ENCODE results near the gene PNRC2. TPM values are rescaled to one million over a fixed set of nuclear protein-coding genes. Genes with fewer than 3 reads are reported as not detected.

Gene PNRC2
- total RNA-seq, 4 donors from 2014 or later, result 136 to 246 (median 207) TPM

DNA sequence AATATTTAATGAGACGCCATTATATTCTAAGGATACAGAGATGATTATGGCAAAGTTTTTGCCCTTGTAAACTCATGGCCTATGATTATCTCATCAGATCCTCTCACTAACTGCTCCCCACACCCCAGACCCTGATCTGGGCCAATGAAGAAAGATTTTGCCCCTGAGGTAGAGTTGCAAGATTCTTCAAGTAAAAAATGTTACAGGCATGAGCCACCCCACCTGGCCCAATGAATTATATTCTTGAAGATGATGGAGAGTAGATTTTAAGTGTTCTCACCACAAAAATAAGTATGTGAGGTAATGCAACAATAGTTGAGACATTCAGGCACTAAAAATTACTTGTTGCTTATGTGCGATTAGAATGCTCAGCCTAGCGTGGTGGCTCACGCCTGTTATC, 44.7 kb upstream of the PNRC2 start:
- no peak for TF ChIP-seq POLR2AphosphoS5 (IDR thresholded peaks at IDR 0.05)
- TF ChIP-seq, protein P1, sequence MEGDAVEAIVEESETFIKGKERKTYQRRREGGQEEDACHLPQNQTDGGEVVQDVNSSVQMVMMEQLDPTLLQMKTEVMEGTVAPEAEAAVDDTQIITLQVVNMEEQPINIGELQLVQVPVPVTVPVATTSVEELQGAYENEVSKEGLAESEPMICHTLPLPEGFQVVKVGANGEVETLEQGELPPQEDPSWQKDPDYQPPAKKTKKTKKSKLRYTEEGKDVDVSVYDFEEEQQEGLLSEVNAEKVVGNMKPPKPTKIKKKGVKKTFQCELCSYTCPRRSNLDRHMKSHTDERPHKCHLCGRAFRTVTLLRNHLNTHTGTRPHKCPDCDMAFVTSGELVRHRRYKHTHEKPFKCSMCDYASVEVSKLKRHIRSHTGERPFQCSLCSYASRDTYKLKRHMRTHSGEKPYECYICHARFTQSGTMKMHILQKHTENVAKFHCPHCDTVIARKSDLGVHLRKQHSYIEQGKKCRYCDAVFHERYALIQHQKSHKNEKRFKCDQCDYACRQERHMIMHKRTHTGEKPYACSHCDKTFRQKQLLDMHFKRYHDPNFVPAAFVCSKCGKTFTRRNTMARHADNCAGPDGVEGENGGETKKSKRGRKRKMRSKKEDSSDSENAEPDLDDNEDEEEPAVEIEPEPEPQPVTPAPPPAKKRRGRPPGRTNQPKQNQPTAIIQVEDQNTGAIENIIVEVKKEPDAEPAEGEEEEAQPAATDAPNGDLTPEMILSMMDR (IDR thresholded peaks at IDR 0.05), result no peak
- TF ChIP-seq POLR2A (IDR thresholded peaks at IDR 0.05), result no peak
- TF ChIP-seq EP300 (IDR thresholded peaks at IDR 0.05), result no peak
- Histone ChIP-seq H3K4me3 (no peak overlapping the region), H3K4me1 (peaks cover 0 to 11% (median 4%) of the 10 kb centered on the region in 3 donors), H3K27ac (no peak overlapping the region), H3K9me3 (no peaks in the 10 kb centered on the region), H3K27me3 (peaks cover 12% of the 10 kb centered on the region), H3K36me3 (no peaks in the 10 kb centered on the region)
- ATAC-seq, result no peak
- 89 to 100% methylated on average over 2 to 4 of the region's 4 CpGs for WGBS, 2 donors (ENCODE audit: low coverage in 1 of 2)

- no peak for ATAC-seq
- no peak overlapping the region for H3K27ac ChIP-seq
- H3K27me3 ChIP-seq, result peaks cover 12% of the 10 kb centered on the region
- no peak overlapping the region for H3K4me3 ChIP-seq
- H3K9me3 ChIP-seq, result no peaks in the 10 kb centered on the region
- peaks cover 0 to 16% (median 7%) of the 10 kb centered on the region in 3 donors for H3K4me1 ChIP-seq
- H3K36me3 ChIP-seq, result no peaks in the 10 kb centered on the region
- no peak for TF ChIP-seq EP300 (IDR thresholded peaks at IDR 0.05)
- TF ChIP-seq, protein P1 (IDR thresholded peaks at IDR 0.05), result no peak
- TF ChIP-seq POLR2AphosphoS5 (IDR thresholded peaks at IDR 0.05), result no peak
- WGBS, 2 donors (ENCODE audit: low coverage in 1 of 2), result 95 to 100% methylated on average over 1 to 5 of the region's 5 CpGs
Observed at GRCh38 chr1:23915466-23915865, 44.2 kb upstream of the PNRC2 start.

DNA sequence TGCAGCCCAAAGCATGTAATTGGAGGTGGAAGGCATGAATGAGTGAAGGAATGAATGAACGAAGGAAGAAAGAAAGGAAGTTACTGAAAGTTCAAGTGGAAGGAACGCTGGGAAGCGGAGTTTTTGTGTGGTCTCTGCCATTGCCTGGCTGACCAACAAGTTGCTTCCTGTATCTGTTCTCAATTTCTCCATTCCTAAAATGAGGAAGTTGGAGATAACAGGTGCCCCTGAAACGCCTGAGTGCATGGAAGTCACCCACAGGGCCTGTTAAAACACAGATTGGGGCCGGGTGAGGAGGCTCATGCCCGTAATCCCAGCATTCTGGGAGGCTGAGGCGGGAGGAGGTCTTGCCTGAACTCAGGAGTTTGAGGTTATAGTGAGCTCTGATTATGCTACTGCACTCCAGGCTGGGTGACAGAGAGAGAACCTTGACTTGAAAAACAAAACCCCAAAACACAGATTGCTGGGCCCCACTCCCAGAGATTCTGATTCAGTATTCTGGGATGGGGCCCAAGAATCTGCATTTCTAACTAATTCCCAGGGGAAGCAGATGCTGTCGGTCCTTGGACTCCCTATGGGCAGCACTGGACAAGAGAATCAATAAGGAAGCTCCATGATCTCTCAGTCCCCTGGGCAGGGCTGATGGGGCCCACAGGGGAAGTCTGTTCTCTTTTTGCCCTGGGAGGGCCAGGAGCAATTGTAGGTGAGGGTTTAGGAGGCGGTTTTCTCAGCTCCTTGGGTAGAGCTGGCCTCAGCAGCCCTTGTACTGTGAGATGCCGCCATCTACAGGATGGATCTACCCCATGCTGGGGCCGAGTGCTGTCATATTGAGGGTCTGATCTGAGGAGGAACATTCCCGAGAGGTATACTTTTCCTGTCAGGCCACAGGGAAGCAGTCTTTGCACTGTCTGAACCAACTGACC, 43.2 kb upstream of the PNRC2 start:
- peak; percentile 77 for ATAC-seq
- TF ChIP-seq EP300 (IDR thresholded peaks at IDR 0.05) (no peak), POLR2AphosphoS5 (IDR thresholded peaks at IDR 0.05) (no peak)
- TF ChIP-seq, protein P1 (IDR thresholded peaks at IDR 0.05), result peak in 3 of 4 experiments; percentile 40 to 69 (median 48)
- WGBS, 2 donors (ENCODE audit: low coverage in 1 of 2), result 51 to 58% methylated on average over 8 of the region's 12 CpGs
- Histone ChIP-seq H3K36me3 (no peaks in the 10 kb centered on the region), H3K4me1 (peaks cover 0 to 26% (median 7%) of the 10 kb centered on the region in 3 donors), H3K9me3 (no peaks in the 10 kb centered on the region), H3K27ac (no peak overlapping the region), H3K4me3 (no peak overlapping the region), H3K27me3 (peaks cover 3% of the 10 kb centered on the region)

- TF ChIP-seq POLR2A (IDR thresholded peaks at IDR 0.05) (no peak), POLR2AphosphoS5 (IDR thresholded peaks at IDR 0.05) (no peak), EP300 (IDR thresholded peaks at IDR 0.05) (no peak)
- TF ChIP-seq, protein P1 (IDR thresholded peaks at IDR 0.05), result no peak
- ATAC-seq, result no peak
- Histone ChIP-seq H3K4me1 (peaks cover 0 to 34% (median 7%) of the 10 kb centered on the region in 3 donors), H3K27ac (no peak overlapping the region), H3K4me3 (no peak overlapping the region), H3K27me3 (no peaks in the 10 kb centered on the region), H3K36me3 (no peaks in the 10 kb centered on the region), H3K9me3 (no peaks in the 10 kb centered on the region)
- WGBS, 2 donors (ENCODE audit: low coverage in 1 of 2), result 85 to 99% methylated on average over 7 to 8 of the region's 8 CpGs
Observed at GRCh38 chr1:23922321-23922943, 37.2 kb upstream of the PNRC2 start.
